ENCODE data around the gene ATP9A.

GRCh38 chr20:51667491-51667890, 100.7 kb downstream of the ATP9A start:
- TF ChIP-seq CTCF (conservative IDR thresholded peaks at IDR 0.05 in 1 of 2, IDR thresholded peaks at IDR 0.05 in 1 of 2; ENCODE audit: extremely low read depth in 1 of 2, insufficient read depth in 1 of 2, low read depth in 1 of 2, low read length in 2 of 2) (no peak), EZH2 (IDR thresholded peaks at IDR 0.05; ENCODE audit: borderline replicate concordance, low read length) (no peak)

All from mammary epithelial cell (primary cell).